ENCODE data around the gene SPG11. TPM values are rescaled to one million over a fixed set of nuclear protein-coding genes. Genes with fewer than 3 reads are reported as not detected.
"Not testable (repeated sequence)": the region's sequence is repeated elsewhere in the genome, so short reads cannot be mapped to it uniquely, and the experiment has no call there.

SPG11 gene
- total RNA-seq, 1 donor from 2014 or later: 59.2 TPM

- Mint-ChIP-seq H3K36me3 (ENCODE audit: unreplicated experiment) (no peaks in the 10 kb centered on the region), H3K27me3 (ENCODE audit: unreplicated experiment) (peaks cover 2% of the 10 kb centered on the region), H3K9me3 (ENCODE audit: unreplicated experiment) (no peaks in the 10 kb centered on the region), H3K4me3 (ENCODE audit: unreplicated experiment) (no peak overlapping the region), H3K27ac (ENCODE audit: unreplicated experiment) (no peak overlapping the region), H3K4me1 (ENCODE audit: low read depth, unreplicated experiment) (no peaks in the 10 kb centered on the region)
- TF ChIP-seq CTCF (IDR thresholded peaks at IDR 0.05; ENCODE audit: partially characterized antibody, unreplicated experiment): no peak
- no peak for DNase-seq
These were observed 112.7 kb downstream of the SPG11 start for GRCh38 chr15:44550734-44551133.

- Mint-ChIP-seq H3K27me3 (ENCODE audit: unreplicated experiment) (peaks cover 2% of the 10 kb centered on the region), H3K4me3 (ENCODE audit: unreplicated experiment) (no peak overlapping the region), H3K27ac (ENCODE audit: unreplicated experiment) (no peak overlapping the region), H3K9me3 (ENCODE audit: unreplicated experiment) (no peaks in the 10 kb centered on the region), H3K4me1 (ENCODE audit: low read depth, unreplicated experiment) (no peaks in the 10 kb centered on the region), H3K36me3 (ENCODE audit: unreplicated experiment) (no peaks in the 10 kb centered on the region)
- peak; percentile 75 for TF ChIP-seq CTCF (IDR thresholded peaks at IDR 0.05; ENCODE audit: partially characterized antibody, unreplicated experiment)
- DNase-seq: no peak
These were observed 113.2 kb downstream of the SPG11 start for GRCh38 chr15:44550256-44550655.

GRCh38 chr15:44549152-44549551, 114.3 kb downstream of the SPG11 start:
- H3K4me3 Mint-ChIP-seq (ENCODE audit: unreplicated experiment); H3K27ac Mint-ChIP-seq (ENCODE audit: unreplicated experiment); H3K4me1 Mint-ChIP-seq (ENCODE audit: low read depth, unreplicated experiment); H3K27me3 Mint-ChIP-seq (ENCODE audit: unreplicated experiment); H3K36me3 Mint-ChIP-seq (ENCODE audit: unreplicated experiment); DNase-seq; H3K9me3 Mint-ChIP-seq (ENCODE audit: unreplicated experiment): not testable (repeated sequence)

- no peak for TF ChIP-seq CTCF (IDR thresholded peaks at IDR 0.05; ENCODE audit: partially characterized antibody, unreplicated experiment)
- Mint-ChIP-seq H3K4me1 (ENCODE audit: low read depth, unreplicated experiment) (no peaks in the 10 kb centered on the region), H3K36me3 (ENCODE audit: unreplicated experiment) (no peaks in the 10 kb centered on the region), H3K27ac (ENCODE audit: unreplicated experiment) (no peak overlapping the region), H3K4me3 (ENCODE audit: unreplicated experiment) (no peak overlapping the region), H3K9me3 (ENCODE audit: unreplicated experiment) (no peaks in the 10 kb centered on the region), H3K27me3 (ENCODE audit: unreplicated experiment) (peaks cover 2% of the 10 kb centered on the region)
- DNase-seq: no peak
These were observed 117.3 kb downstream of the SPG11 start for GRCh38 chr15:44545913-44546802.

- H3K36me3 Mint-ChIP-seq (ENCODE audit: unreplicated experiment); H3K27ac Mint-ChIP-seq (ENCODE audit: unreplicated experiment); H3K4me3 Mint-ChIP-seq (ENCODE audit: unreplicated experiment); H3K4me1 Mint-ChIP-seq (ENCODE audit: low read depth, unreplicated experiment); DNase-seq; H3K9me3 Mint-ChIP-seq (ENCODE audit: unreplicated experiment); H3K27me3 Mint-ChIP-seq (ENCODE audit: unreplicated experiment): not testable (repeated sequence)
These were observed 118.7 kb downstream of the SPG11 start for GRCh38 chr15:44544745-44545144.

- H3K27me3 Mint-ChIP-seq (ENCODE audit: unreplicated experiment): peaks cover 3% of the 10 kb centered on the region
- no peak for TF ChIP-seq CTCF (IDR thresholded peaks at IDR 0.05; ENCODE audit: partially characterized antibody, unreplicated experiment)
- no peaks in the 10 kb centered on the region for H3K36me3 Mint-ChIP-seq (ENCODE audit: unreplicated experiment)
- peaks cover 9% of the 10 kb centered on the region for H3K4me1 Mint-ChIP-seq (ENCODE audit: low read depth, unreplicated experiment)
- H3K4me3 Mint-ChIP-seq (ENCODE audit: unreplicated experiment): no peak overlapping the region
- H3K9me3 Mint-ChIP-seq (ENCODE audit: unreplicated experiment): no peaks in the 10 kb centered on the region
- no peak for DNase-seq
- no peak overlapping the region for H3K27ac Mint-ChIP-seq (ENCODE audit: unreplicated experiment)
These were observed 120.9 kb downstream of the SPG11 start for GRCh38 chr15:44542596-44542995.

Data from glutamatergic neuron (in vitro differentiated cells).